GF-D8 (cell line): ENCODE measurements around the gene SAMD15.
"Not testable (repeated sequence)": the region's sequence is repeated elsewhere in the genome, so short reads cannot be mapped to it uniquely, and the experiment has no call there.

ENCODE experiments used
- DNase-seq: peaks from one replicate; lab custom pipeline; 2025; lab: John Stamatoyannopoulos, UW

Gene SAMD15

GRCh38 chr14:77375973-77376770 lies 1.0 kb upstream of the SAMD15 start:
- DNase-seq, result no peak

- no peak for DNase-seq
Observed at GRCh38 chr14:77377502-77377844, 294 bp downstream of the SAMD15 start.

GRCh38 chr14:77378701-77379100 lies 1.5 kb downstream of the SAMD15 start:
- DNase-seq, result no peak

GRCh38 chr14:77390188-77390587 lies 13.0 kb downstream of the SAMD15 start:
- DNase-seq, result no peak

GRCh38 chr14:77400216-77400615 lies 23.0 kb downstream of the SAMD15 start:
- DNase-seq, result no peak

- DNase-seq, result no peak
Observed at GRCh38 chr14:77403768-77404167, 26.6 kb downstream of the SAMD15 start.

- DNase-seq, result no peak
Observed at GRCh38 chr14:77406086-77406485, 28.9 kb downstream of the SAMD15 start.

GRCh38 chr14:77406718-77407117 lies 29.5 kb downstream of the SAMD15 start:
- DNase-seq, result peak; percentile 47

GRCh38 chr14:77407158-77407557 lies 30.0 kb downstream of the SAMD15 start:
- peak; percentile 80 for DNase-seq

- DNase-seq, result no peak
Observed at GRCh38 chr14:77409131-77409533, 32.0 kb downstream of the SAMD15 start.

GRCh38 chr14:77415403-77416030 lies 38.3 kb downstream of the SAMD15 start:
- DNase-seq, result not testable (repeated sequence)

- not testable (repeated sequence) for DNase-seq
Observed at GRCh38 chr14:77416098-77416497, 38.9 kb downstream of the SAMD15 start.

GRCh38 chr14:77416836-77417235 lies 39.7 kb downstream of the SAMD15 start:
- DNase-seq, result no peak

- peak; percentile 66 for DNase-seq
Observed at GRCh38 chr14:77421201-77421600, 44.0 kb downstream of the SAMD15 start.

GRCh38 chr14:77423423-77423822 lies 46.2 kb downstream of the SAMD15 start, which contains the start of gene NOXRED1:
NOXRED1 (minus strand) TSS chr14:77423523; CDS start chr14:77422889, 634 bp downstream.
- no peak for DNase-seq

- no peak for DNase-seq
Observed at GRCh38 chr14:77424862-77425261, 47.7 kb downstream of the SAMD15 start.

- DNase-seq, result no peak
Observed at GRCh38 chr14:77426396-77426795, 49.2 kb downstream of the SAMD15 start.

- no peak for DNase-seq
Observed at GRCh38 chr14:77436042-77436441, 58.9 kb downstream of the SAMD15 start.

GRCh38 chr14:77438596-77438995 lies 61.4 kb downstream of the SAMD15 start:
- DNase-seq, result no peak

- no peak for DNase-seq
Observed at GRCh38 chr14:77439861-77440260, 62.7 kb downstream of the SAMD15 start.
